ENCODE data around the gene LACTBL1.

DNA sequence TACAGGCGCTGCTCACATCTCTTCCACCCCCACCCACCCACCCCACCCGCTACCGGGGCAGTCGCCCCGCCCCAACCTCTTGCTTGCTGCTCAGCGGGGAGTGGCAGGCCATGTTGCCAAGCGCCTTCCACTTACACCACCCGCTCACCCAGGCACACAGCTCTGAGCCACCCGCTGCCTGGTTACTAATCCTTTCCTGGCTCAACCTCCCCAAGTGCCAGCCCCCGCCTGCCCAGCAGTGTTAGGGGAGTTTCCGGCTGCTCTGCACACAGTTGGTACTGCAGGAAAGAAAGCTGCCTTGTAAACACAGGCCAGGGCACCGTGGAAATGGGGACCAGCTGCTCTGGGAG lies 56.2 kb downstream of the LACTBL1 start:
- TF ChIP-seq, protein P1, sequence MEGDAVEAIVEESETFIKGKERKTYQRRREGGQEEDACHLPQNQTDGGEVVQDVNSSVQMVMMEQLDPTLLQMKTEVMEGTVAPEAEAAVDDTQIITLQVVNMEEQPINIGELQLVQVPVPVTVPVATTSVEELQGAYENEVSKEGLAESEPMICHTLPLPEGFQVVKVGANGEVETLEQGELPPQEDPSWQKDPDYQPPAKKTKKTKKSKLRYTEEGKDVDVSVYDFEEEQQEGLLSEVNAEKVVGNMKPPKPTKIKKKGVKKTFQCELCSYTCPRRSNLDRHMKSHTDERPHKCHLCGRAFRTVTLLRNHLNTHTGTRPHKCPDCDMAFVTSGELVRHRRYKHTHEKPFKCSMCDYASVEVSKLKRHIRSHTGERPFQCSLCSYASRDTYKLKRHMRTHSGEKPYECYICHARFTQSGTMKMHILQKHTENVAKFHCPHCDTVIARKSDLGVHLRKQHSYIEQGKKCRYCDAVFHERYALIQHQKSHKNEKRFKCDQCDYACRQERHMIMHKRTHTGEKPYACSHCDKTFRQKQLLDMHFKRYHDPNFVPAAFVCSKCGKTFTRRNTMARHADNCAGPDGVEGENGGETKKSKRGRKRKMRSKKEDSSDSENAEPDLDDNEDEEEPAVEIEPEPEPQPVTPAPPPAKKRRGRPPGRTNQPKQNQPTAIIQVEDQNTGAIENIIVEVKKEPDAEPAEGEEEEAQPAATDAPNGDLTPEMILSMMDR (conservative IDR thresholded peaks at IDR 0.05; ENCODE audit: low read length) = no peak
- TF ChIP-seq EZH2phosphoT487 (IDR thresholded peaks at IDR 0.05; ENCODE audit: borderline replicate concordance, low read depth, low read length) = no peak
